Spinal cord (tissue), 10 donors: ENCODE results near the gene DMD. TPM values are rescaled to one million over a fixed set of nuclear protein-coding genes. Genes with fewer than 3 reads are reported as not detected.
"Not testable (repeated sequence)": the region's sequence is repeated elsewhere in the genome, so short reads cannot be mapped to it uniquely, and the experiment has no call there.

ENCODE experiments used
- DNase-seq, 6 donors: peaks; one replicate each; pipeline versions ENCODE4 v3.0.0 to v3.0.0-alpha.2; 2013 to 2015; ENCODE audit warnings: low spot score in 6 of 6, low read depth in 4 of 6
- H3K27ac ChIP-seq: one replicate; pipeline ENCODE4 v1.5.1; 2013; ENCODE audit warnings: low read depth, low read length, control low read depth
- H3K27me3 ChIP-seq: one replicate; pipeline ENCODE4 v1.6.1; 2013; ENCODE audit warnings: low read length; ENCODE audit not compliant: control insufficient read depth, insufficient read depth
- H3K36me3 ChIP-seq: one replicate; pipeline ENCODE4 v1.6.1; 2013; ENCODE audit warnings: low read length; ENCODE audit not compliant: control insufficient read depth, insufficient read depth
- H3K4me1 ChIP-seq: one replicate; pipeline ENCODE4 v1.6.1; 2013; ENCODE audit warnings: low read length; ENCODE audit not compliant: control insufficient read depth, insufficient read depth
- H3K4me3 ChIP-seq: one replicate; pipeline ENCODE4 v1.5.1; 2013; ENCODE audit warnings: low read depth, low read length, control low read depth
- H3K9me3 ChIP-seq: one replicate; pipeline ENCODE4 v1.6.1; 2013; ENCODE audit warnings: low read length; ENCODE audit not compliant: control insufficient read depth, insufficient read depth
- WGBS: methylation state at CpG from one replicate; pipeline ENCODE4 v1.1.5; 2013; ENCODE audit warnings: missing lambda C conversion rate; ENCODE audit not compliant: insufficient coverage; 5-methylcytosine and 5-hydroxymethylcytosine counted together
- polyA plus RNA-seq, 2 donors: library from polyadenylated mRNA; unstranded; fragments of 120-200 nt; gene quantifications; one replicate each; pipeline ENCODE4 v1.2.1, GENCODE V29; 2013; ENCODE audit not compliant: insufficient read length in 2 of 2
- total RNA-seq, 2 donors: library from RNA; depleted of rRNA in 1 of 2; stranded (reverse); fragments of 120-200 nt in 1 of 2; fragments of >200 nt in 1 of 2; gene quantifications; one replicate each; pipeline versions ENCODE4 v1.2.3 to v1.2.4, GENCODE V29; 2013 to 2014
- donor health status: healthy.

The DMD gene
- total and polyA plus RNA-seq, 4 donors, result 28.4 to 112 (median 41.9) TPM

DNA sequence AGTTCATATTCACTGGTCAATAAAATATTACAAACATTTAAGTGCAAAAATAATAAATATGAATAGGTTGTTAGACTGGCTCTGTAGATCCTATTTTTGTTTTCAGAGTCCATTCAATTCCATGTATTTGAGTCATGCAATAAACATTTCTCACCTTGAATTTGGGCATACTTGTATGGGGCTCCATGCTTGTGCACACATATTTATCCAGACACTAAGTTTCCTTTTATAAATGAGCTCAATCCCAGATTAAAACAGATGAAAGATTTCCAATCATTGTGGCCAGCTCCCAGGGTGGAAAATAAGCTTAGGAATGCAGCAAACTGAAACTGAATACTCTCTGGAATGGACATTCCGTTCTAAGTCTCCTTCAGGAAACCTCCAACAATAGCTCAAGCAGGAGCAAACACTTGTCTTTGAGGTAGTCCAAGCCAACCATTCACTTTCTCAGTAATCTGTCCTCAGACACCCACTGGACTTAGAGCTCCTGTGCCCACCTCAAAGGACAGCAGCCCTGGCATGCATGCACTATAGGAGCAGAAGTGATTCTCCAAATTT, 16.4 kb downstream of the DMD start:
- Histone ChIP-seq H3K4me1 (no peaks in the 10 kb centered on the region), H3K9me3 (no peaks in the 10 kb centered on the region), H3K27me3 (no peaks in the 10 kb centered on the region), H3K36me3 (no peaks in the 10 kb centered on the region), H3K4me3 (no peak overlapping the region), H3K27ac (no peak overlapping the region)
- WGBS, result 57% methylated on average over 1 of the region's 1 CpG
- no peak for DNase-seq

DNA sequence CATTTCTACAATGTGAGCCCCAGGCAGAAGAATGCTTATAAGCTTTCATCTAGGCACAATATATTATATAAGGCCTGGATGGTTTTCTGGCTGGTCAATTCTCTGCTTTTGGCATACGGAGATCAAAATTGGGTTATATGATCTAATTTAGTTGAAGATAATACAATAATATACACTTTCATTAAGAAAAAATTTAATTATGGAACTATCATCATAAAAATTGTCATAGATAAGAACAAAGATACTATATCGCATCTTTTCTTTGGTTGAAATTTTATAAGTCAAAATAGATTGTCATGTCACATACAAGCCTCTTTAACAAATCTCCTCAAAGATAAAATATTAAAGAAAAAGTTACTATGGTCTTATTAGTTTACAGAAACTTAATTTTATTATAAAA, 17.1 kb downstream of the DMD start:
- H3K27me3 ChIP-seq, result no peaks in the 10 kb centered on the region
- H3K4me3 ChIP-seq, result no peak overlapping the region
- no peaks in the 10 kb centered on the region for H3K4me1 ChIP-seq
- no peaks in the 10 kb centered on the region for H3K9me3 ChIP-seq
- no peak for DNase-seq
- no peaks in the 10 kb centered on the region for H3K36me3 ChIP-seq
- no peak overlapping the region for H3K27ac ChIP-seq
- WGBS, result no CpG with 5 or more reads among the region's 2 CpGs

DNA sequence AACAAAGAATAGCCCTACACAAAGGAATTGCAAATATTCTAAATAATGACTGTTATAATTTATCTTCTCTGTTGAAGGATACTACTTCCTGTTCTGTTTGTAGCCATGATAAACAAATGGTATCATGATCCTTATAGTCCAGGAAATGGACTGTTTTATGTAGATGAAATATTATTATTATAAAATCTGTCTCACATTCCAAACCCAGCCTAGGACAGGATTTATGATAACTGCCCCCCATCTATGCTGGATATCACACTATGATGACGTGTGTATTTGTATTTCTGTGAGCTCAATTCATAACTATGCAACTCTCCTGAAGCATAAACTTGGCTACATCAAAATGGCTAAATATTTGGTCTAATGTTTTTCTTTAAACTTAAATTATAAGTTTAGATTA, 21.3 kb downstream of the DMD start:
- H3K36me3 ChIP-seq, result no peaks in the 10 kb centered on the region
- H3K27ac ChIP-seq, result no peak overlapping the region
- H3K9me3 ChIP-seq, result no peaks in the 10 kb centered on the region
- H3K27me3 ChIP-seq, result no peaks in the 10 kb centered on the region
- no peak for DNase-seq
- no CpG with 5 or more reads among the region's 1 CpG for WGBS
- no peak overlapping the region for H3K4me3 ChIP-seq
- no peaks in the 10 kb centered on the region for H3K4me1 ChIP-seq

DNA sequence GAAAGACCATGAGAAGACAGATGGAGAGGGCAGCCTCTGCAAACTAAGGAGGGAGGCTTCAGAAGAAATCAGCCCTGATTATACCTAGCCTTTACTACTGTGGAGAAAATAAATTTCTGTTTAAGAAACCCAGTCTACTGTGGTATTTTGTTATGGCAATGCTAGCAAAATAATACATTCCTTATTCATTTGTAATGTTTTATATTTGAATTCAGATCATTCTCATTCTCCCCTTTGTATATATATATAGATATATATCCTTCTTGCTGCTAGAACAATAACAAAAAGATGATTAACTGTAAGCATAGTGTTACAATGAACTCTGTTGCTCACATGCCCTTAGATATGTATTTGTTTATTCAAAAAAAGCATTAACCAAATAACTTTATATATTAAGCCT, 22.5 kb downstream of the DMD start:
- H3K9me3 ChIP-seq, result no peaks in the 10 kb centered on the region
- H3K4me3 ChIP-seq, result no peak overlapping the region
- H3K36me3 ChIP-seq, result no peaks in the 10 kb centered on the region
- no peak for DNase-seq
- H3K27ac ChIP-seq, result no peak overlapping the region
- no peaks in the 10 kb centered on the region for H3K4me1 ChIP-seq
- H3K27me3 ChIP-seq, result no peaks in the 10 kb centered on the region

DNA sequence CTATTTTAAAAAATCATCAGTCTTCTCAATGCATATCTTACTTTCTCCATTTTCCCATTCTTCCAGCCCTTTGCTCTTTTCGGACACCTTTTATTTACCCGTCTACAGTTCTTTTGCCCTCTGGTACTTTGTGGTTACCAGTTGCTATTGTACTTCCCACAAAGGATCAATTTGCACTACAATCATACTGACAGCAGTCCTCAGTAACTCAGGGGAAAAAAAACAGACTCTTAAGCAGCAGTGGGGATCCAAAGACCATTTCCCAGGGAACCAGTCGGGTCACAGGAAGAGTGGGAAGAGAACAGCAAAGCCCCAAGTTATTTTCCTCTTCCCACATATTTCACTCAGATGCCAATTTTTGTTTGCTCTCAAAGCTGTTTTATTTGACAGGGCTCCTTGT, 23.1 kb downstream of the DMD start:
- Histone ChIP-seq H3K27ac (no peak overlapping the region), H3K9me3 (no peaks in the 10 kb centered on the region), H3K4me1 (no peaks in the 10 kb centered on the region), H3K4me3 (no peak overlapping the region), H3K27me3 (no peaks in the 10 kb centered on the region), H3K36me3 (no peaks in the 10 kb centered on the region)
- DNase-seq, result no peak
- 0% methylated on average over 1 of the region's 3 CpGs for WGBS

DNA sequence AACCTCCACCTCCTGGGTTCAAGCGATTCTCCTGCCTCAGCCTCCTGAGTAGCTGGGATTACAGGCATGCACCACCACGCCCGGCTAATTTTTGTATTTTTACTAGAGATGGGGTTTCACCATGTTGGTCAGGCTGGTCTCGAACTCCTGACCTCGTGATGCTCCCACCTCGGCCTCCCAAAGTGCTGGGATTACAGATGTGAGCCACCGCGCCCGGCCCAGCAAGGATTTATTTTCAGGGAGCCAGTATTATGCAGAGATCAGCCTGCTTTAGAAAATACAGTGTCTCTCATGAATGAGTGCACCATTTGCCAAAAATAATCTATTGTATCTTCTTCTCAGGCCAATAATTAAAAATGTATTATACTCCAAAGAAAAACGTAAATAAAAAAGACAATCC, 26.5 kb downstream of the DMD start:
- H3K27me3 ChIP-seq, H3K27ac ChIP-seq, H3K9me3 ChIP-seq, H3K4me3 ChIP-seq, H3K36me3 ChIP-seq, H3K4me1 ChIP-seq, DNase-seq: not testable (repeated sequence)
- 92% methylated on average over 6 of the region's 10 CpGs for WGBS

DNA sequence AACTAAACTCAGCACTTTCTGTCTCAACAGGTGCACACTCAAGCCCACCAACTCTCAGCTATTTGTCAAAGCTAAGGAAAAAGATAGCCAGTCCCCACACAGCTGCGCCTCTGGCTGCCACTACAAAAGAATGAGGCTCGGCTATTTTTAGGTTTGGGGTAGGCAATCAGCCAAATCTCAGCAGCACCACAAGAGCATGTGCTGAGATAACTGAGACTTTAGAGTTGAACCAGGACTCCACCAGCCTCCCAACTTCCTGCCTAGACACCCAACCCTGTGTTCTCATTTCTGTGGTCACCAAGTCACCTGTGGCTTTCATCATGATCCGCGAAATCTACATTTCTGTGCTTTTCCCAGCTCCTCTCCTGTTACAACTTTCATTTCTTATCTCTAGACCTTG, 28.0 kb downstream of the DMD start:
- H3K27ac ChIP-seq, result no peak overlapping the region
- H3K27me3 ChIP-seq, result no peaks in the 10 kb centered on the region
- H3K4me1 ChIP-seq, result no peaks in the 10 kb centered on the region
- WGBS, result 14% methylated on average over 3 of the region's 4 CpGs
- no peaks in the 10 kb centered on the region for H3K9me3 ChIP-seq
- no peak overlapping the region for H3K4me3 ChIP-seq
- no peaks in the 10 kb centered on the region for H3K36me3 ChIP-seq
- peak in 4 of 6 donors; percentile 4 to 53 (median 10) for DNase-seq

DNA sequence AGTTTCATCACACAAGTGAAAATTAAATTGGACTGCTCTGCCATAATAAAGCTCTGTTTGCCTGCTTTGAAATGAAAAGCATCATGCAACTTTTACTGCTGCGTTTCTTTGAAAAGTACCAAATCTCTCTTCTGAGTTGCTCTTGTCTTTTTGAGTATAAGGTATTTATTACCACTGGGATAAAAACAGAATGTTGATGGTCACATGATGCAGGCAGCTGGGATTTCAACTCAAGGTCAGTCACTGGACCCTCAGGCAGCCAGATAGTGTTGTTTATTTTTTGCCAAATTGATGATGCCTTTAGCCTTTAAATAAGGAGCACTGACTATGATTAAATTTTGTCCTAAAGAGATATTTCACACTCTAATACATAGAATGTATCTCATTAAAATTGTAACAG, 32.7 kb downstream of the DMD start:
- no CpG with 5 or more reads among the region's 1 CpG for WGBS
- Histone ChIP-seq H3K36me3 (no peaks in the 10 kb centered on the region), H3K27ac (no peak overlapping the region), H3K9me3 (no peaks in the 10 kb centered on the region), H3K4me1 (no peaks in the 10 kb centered on the region), H3K4me3 (no peak overlapping the region), H3K27me3 (no peaks in the 10 kb centered on the region)
- no peak for DNase-seq

DNA sequence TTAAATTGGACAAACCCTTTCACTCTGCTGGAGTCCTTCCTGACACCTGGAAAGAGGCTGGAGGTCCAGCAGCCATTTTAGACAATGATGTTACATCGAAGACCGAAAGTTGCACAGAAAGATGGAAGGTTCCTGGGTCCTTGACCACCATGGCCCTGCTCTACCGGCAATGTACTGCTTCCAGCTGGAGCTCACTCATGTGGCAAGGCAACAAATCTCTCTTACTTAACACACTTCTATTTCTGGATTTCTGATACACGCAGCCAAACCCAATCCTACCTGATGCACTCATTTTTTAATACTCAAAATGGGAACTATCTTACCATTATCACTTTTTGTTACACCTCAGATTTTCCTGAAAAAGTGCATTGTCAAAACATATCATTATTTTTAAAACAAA, 33.1 kb downstream of the DMD start:
- Histone ChIP-seq H3K27me3 (no peaks in the 10 kb centered on the region), H3K4me1 (no peaks in the 10 kb centered on the region), H3K36me3 (no peaks in the 10 kb centered on the region), H3K9me3 (no peaks in the 10 kb centered on the region), H3K4me3 (no peak overlapping the region), H3K27ac (no peak overlapping the region)
- 87% methylated on average over 4 of the region's 4 CpGs for WGBS
- DNase-seq, result no peak

DNA sequence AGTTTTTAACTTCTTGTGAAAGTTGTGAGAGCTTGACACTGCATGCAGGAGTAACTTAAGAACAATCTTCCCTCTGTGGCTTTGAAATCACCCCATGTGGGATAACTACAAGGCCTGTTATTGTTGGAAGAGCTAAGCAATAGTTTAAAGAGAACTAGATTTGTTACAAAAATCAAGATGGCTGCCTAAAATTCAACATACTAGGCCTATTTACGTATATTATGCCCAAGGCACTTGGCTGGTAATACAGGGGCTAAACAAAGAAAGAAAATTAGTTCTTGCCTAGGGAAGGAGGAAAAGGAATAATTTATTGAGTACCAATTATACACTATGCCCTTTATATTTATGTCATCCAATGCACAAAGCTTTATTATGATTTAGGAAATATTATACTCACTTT, 36.1 kb downstream of the DMD start:
- H3K27me3 ChIP-seq, result no peaks in the 10 kb centered on the region
- H3K4me1 ChIP-seq, result no peaks in the 10 kb centered on the region
- WGBS, result no CpG with 5 or more reads among the region's 1 CpG
- H3K27ac ChIP-seq, result no peak overlapping the region
- no peaks in the 10 kb centered on the region for H3K36me3 ChIP-seq
- DNase-seq, result no peak
- no peaks in the 10 kb centered on the region for H3K9me3 ChIP-seq
- no peak overlapping the region for H3K4me3 ChIP-seq
